Measurements from ENCODE around the gene NUP214. TPM values are rescaled to one million over a fixed set of nuclear protein-coding genes. Genes with fewer than 3 reads are reported as not detected.

Gene NUP214
- total RNA-seq, 5 donors from 2014 or later (not counting 1 experiment from before 2014, with no cell fraction given): 66.7 to 106 (median 68.5) TPM

GRCh38 chr9:131096269-131097125 is 28.9 kb upstream of the NUP214 start, which contains the start of gene AIF1L:
Gene AIF1L (plus strand): TSS chr9:131096531. CDS start chr9:131096630, 99 bp downstream.
- DNase-seq (peak in 6 of 35 experiments; percentile 1 to 25 (median 10)), ATAC-seq (replicated peaks in 1 of 4) (peak; percentile 33 to 61 (median 39))
- peak within 1 kb of the TSS in 1 of 2 donors; percentile 71 for H3K4me3 ChIP-seq (ENCODE audit: control insufficient read depth in 1 of 2, extremely low read depth in 1 of 2, low read length in 1 of 2)
- ChIA-PET CTCF (interaction anchor here in 1 of 2 donors (0.9 kb wide), 1 partner anchor 47 kb away, joined by 3 read pairs; no protein-coding TSS in a partner anchor), POLR2A (no interaction called here)
- no peaks in the 10 kb centered on the region for H3K36me3 Mint-ChIP-seq
- H3K4me1 Mint-ChIP-seq: peaks cover 9 to 13% (median 10%) of the 10 kb centered on the region in 3 donors
- no peaks in the 10 kb centered on the region for H3K9me3 Mint-ChIP-seq
- peak within 1 kb of the TSS in 1 of 2 donors; percentile 40 for H3K27ac Mint-ChIP-seq
- H3K36me3 ChIP-seq (ENCODE audit: control insufficient read depth in 2 of 2, extremely low read depth in 1 of 2, insufficient read depth in 1 of 2, low read length in 1 of 2): no peaks in the 10 kb centered on the region
- H3K4me3 Mint-ChIP-seq: peak within 1 kb of the TSS; percentile 63 to 69 (median 67)
- H3K27me3 ChIP-seq (replicated peaks in 1 of 2; ENCODE audit: control insufficient read depth in 2 of 2, extremely low read depth in 1 of 2, insufficient read depth in 2 of 2, low read length in 1 of 2): peaks cover 2 to 55% of the 10 kb centered on the region in 2 experiments
- no peaks in the 10 kb centered on the region for H3K9me3 ChIP-seq
- peaks cover 0 to 12% of the 10 kb centered on the region in 2 experiments for H3K4me1 ChIP-seq (ENCODE audit: control insufficient read depth in 1 of 2, extremely low read depth in 1 of 2, insufficient read depth in 2 of 2, low read length in 2 of 2)
- peaks cover 20 to 53% of the 10 kb centered on the region in 2 donors for H3K27me3 Mint-ChIP-seq
- H3K27ac ChIP-seq (ENCODE audit: low read length): no peak within 1 kb of the TSS
- 2% methylated on average over 61 of the region's 99 CpGs for WGBS (ENCODE audit: insufficient coverage)

GRCh38 chr9:131097126-131097947 is 28.0 kb upstream of the NUP214 start:
- CTCF ChIA-PET: interaction anchor here in 1 of 2 donors (0.6 to 0.9 kb wide), 2 partner anchors 11 to 46 kb away, joined by 3 to 6 read pairs; no protein-coding TSS in a partner anchor
- peak overlapping the region; percentile 39 to 65 (median 50) for H3K4me3 Mint-ChIP-seq
- Histone ChIP-seq H3K27me3 (replicated peaks in 1 of 2; ENCODE audit: control insufficient read depth in 2 of 2, extremely low read depth in 1 of 2, insufficient read depth in 2 of 2, low read length in 1 of 2) (peaks cover 2 to 55% of the 10 kb centered on the region in 2 experiments), H3K36me3 (ENCODE audit: control insufficient read depth in 2 of 2, extremely low read depth in 1 of 2, insufficient read depth in 1 of 2, low read length in 1 of 2) (no peaks in the 10 kb centered on the region), H3K4me3 (ENCODE audit: control insufficient read depth in 1 of 2, extremely low read depth in 1 of 2, low read length in 1 of 2) (peak overlapping the region in 1 of 2 donors; percentile 71), H3K9me3 (no peaks in the 10 kb centered on the region), H3K27ac (ENCODE audit: low read length) (no peak overlapping the region), H3K4me1 (ENCODE audit: control insufficient read depth in 1 of 2, extremely low read depth in 1 of 2, insufficient read depth in 2 of 2, low read length in 2 of 2) (peaks cover 0 to 12% of the 10 kb centered on the region in 2 experiments)
- H3K27me3 Mint-ChIP-seq: peaks cover 20 to 53% of the 10 kb centered on the region in 2 donors
- DNase-seq: no peak
- POLR2A ChIA-PET: no interaction called here
- WGBS (ENCODE audit: insufficient coverage): 42% methylated on average over 9 of the region's 19 CpGs
- H3K4me1 Mint-ChIP-seq: peaks cover 9 to 13% (median 10%) of the 10 kb centered on the region in 3 donors
- H3K9me3 Mint-ChIP-seq: no peaks in the 10 kb centered on the region
- H3K27ac Mint-ChIP-seq: no peak overlapping the region
- ATAC-seq (replicated peaks in 1 of 4): no peak
- H3K36me3 Mint-ChIP-seq: no peaks in the 10 kb centered on the region

- Histone ChIP-seq H3K27me3 (replicated peaks in 1 of 2; ENCODE audit: control insufficient read depth in 2 of 2, extremely low read depth in 1 of 2, insufficient read depth in 2 of 2, low read length in 1 of 2) (peaks cover 2 to 59% of the 10 kb centered on the region in 2 experiments), H3K9me3 (no peaks in the 10 kb centered on the region), H3K4me1 (ENCODE audit: control insufficient read depth in 1 of 2, extremely low read depth in 1 of 2, insufficient read depth in 2 of 2, low read length in 2 of 2) (peaks cover 0 to 12% of the 10 kb centered on the region in 2 experiments), H3K27ac (ENCODE audit: low read length) (no peak overlapping the region), H3K4me3 (ENCODE audit: control insufficient read depth in 1 of 2, extremely low read depth in 1 of 2, low read length in 1 of 2) (no peak overlapping the region), H3K36me3 (ENCODE audit: control insufficient read depth in 2 of 2, extremely low read depth in 1 of 2, insufficient read depth in 1 of 2, low read length in 1 of 2) (no peaks in the 10 kb centered on the region)
- H3K4me1 Mint-ChIP-seq: peaks cover 9 to 13% (median 10%) of the 10 kb centered on the region in 3 donors
- POLR2A ChIA-PET: no interaction called here
- DNase-seq: no peak
- no peak overlapping the region for H3K27ac Mint-ChIP-seq
- no peaks in the 10 kb centered on the region for H3K36me3 Mint-ChIP-seq
- no peaks in the 10 kb centered on the region for H3K9me3 Mint-ChIP-seq
- CTCF ChIA-PET: no interaction called here
- H3K27me3 Mint-ChIP-seq: peaks cover 20 to 48% of the 10 kb centered on the region in 2 donors
- H3K4me3 Mint-ChIP-seq: peak overlapping the region in 1 of 3 donors; percentile 65
- WGBS (ENCODE audit: insufficient coverage): 95% methylated on average over 8 of the region's 8 CpGs
- no peak for ATAC-seq (replicated peaks in 1 of 4)
Observed at GRCh38 chr9:131097948-131098278, 27.5 kb upstream of the NUP214 start.

GRCh38 chr9:131098391-131099101 is 26.8 kb upstream of the NUP214 start:
- peaks cover 2 to 56% of the 10 kb centered on the region in 2 experiments for H3K27me3 ChIP-seq (replicated peaks in 1 of 2; ENCODE audit: control insufficient read depth in 2 of 2, extremely low read depth in 1 of 2, insufficient read depth in 2 of 2, low read length in 1 of 2)
- no peaks in the 10 kb centered on the region for H3K9me3 ChIP-seq
- Mint-ChIP-seq H3K9me3 (no peaks in the 10 kb centered on the region), H3K4me3 (peak overlapping the region in 1 of 3 donors; percentile 65), H3K27me3 (peaks cover 20 to 45% of the 10 kb centered on the region in 2 donors), H3K36me3 (no peaks in the 10 kb centered on the region), H3K27ac (no peak overlapping the region), H3K4me1 (peaks cover 9 to 13% (median 10%) of the 10 kb centered on the region in 3 donors)
- no peaks in the 10 kb centered on the region for H3K36me3 ChIP-seq (ENCODE audit: control insufficient read depth in 2 of 2, extremely low read depth in 1 of 2, insufficient read depth in 1 of 2, low read length in 1 of 2)
- DNase-seq (no peak), ATAC-seq (replicated peaks in 1 of 4) (no peak)
- no peak overlapping the region for H3K4me3 ChIP-seq (ENCODE audit: control insufficient read depth in 1 of 2, extremely low read depth in 1 of 2, low read length in 1 of 2)
- WGBS (ENCODE audit: insufficient coverage): 91% methylated on average over 9 of the region's 13 CpGs
- no peak overlapping the region for H3K27ac ChIP-seq (ENCODE audit: low read length)
- CTCF ChIA-PET: interaction anchor here in 1 of 2 donors (0.6 kb wide), 1 partner anchor 94 kb away, joined by 7 read pairs; no protein-coding TSS in a partner anchor
- H3K4me1 ChIP-seq (ENCODE audit: control insufficient read depth in 1 of 2, extremely low read depth in 1 of 2, insufficient read depth in 2 of 2, low read length in 2 of 2): peaks cover 0 to 12% of the 10 kb centered on the region in 2 experiments
- POLR2A ChIA-PET: no interaction called here

GRCh38 chr9:131099102-131099606 is 26.2 kb upstream of the NUP214 start:
- Histone ChIP-seq H3K9me3 (no peaks in the 10 kb centered on the region), H3K27me3 (replicated peaks in 1 of 2; ENCODE audit: control insufficient read depth in 2 of 2, extremely low read depth in 1 of 2, insufficient read depth in 2 of 2, low read length in 1 of 2) (peaks cover 2 to 52% of the 10 kb centered on the region in 2 experiments), H3K36me3 (ENCODE audit: control insufficient read depth in 2 of 2, extremely low read depth in 1 of 2, insufficient read depth in 1 of 2, low read length in 1 of 2) (no peaks in the 10 kb centered on the region), H3K4me1 (ENCODE audit: control insufficient read depth in 1 of 2, extremely low read depth in 1 of 2, insufficient read depth in 2 of 2, low read length in 2 of 2) (peaks cover 0 to 12% of the 10 kb centered on the region in 2 experiments), H3K27ac (ENCODE audit: low read length) (no peak overlapping the region), H3K4me3 (ENCODE audit: control insufficient read depth in 1 of 2, extremely low read depth in 1 of 2, low read length in 1 of 2) (no peak overlapping the region)
- no peaks in the 10 kb centered on the region for H3K36me3 Mint-ChIP-seq
- peaks cover 9 to 13% (median 10%) of the 10 kb centered on the region in 3 donors for H3K4me1 Mint-ChIP-seq
- H3K27ac Mint-ChIP-seq: no peak overlapping the region
- no peaks in the 10 kb centered on the region for H3K9me3 Mint-ChIP-seq
- ATAC-seq (replicated peaks in 1 of 4) (no peak), DNase-seq (no peak)
- POLR2A ChIA-PET: no interaction called here
- WGBS (ENCODE audit: insufficient coverage): 84% methylated on average over 8 of the region's 8 CpGs
- CTCF ChIA-PET: interaction anchor here in 1 of 2 donors (0.6 kb wide), 1 partner anchor 95 kb away, joined by 7 read pairs; no protein-coding TSS in a partner anchor
- no peak overlapping the region for H3K4me3 Mint-ChIP-seq
- H3K27me3 Mint-ChIP-seq: peaks cover 19 to 43% of the 10 kb centered on the region in 2 donors

All from T-cell (primary cell).